Jurkat, Clone E6-1 (cell line): ENCODE measurements around the gene TCF12.

Experiments
- DNase-seq: peaks from one replicate; pipeline ENCODE4 v3.0.0-alpha.2; 2011; ENCODE audit warnings: low read depth, low spot score
- H3K4me3 ChIP-seq: 2 replicates; pipeline ENCODE4 v1.5.1; 2011; ENCODE audit warnings: mild to moderate bottlenecking, low read length, control low read depth, moderate library complexity

Gene TCF12

GRCh38 chr15:57312318-57313133, 394.1 kb downstream of the TCF12 start:
- DNase-seq, result no peak
- H3K4me3 ChIP-seq, result no peak overlapping the region

GRCh38 chr15:57313134-57313483, 394.7 kb downstream of the TCF12 start:
- no peak for DNase-seq
- H3K4me3 ChIP-seq, result no peak overlapping the region

GRCh38 chr15:57314221-57314620, 395.8 kb downstream of the TCF12 start:
- H3K4me3 ChIP-seq, result no peak overlapping the region
- DNase-seq, result no peak

- no peak for DNase-seq
- H3K4me3 ChIP-seq, result no peak overlapping the region
These were observed 398.0 kb downstream of the TCF12 start for GRCh38 chr15:57316451-57316850.

- no peak overlapping the region for H3K4me3 ChIP-seq
- DNase-seq, result no peak
These were observed 400.9 kb downstream of the TCF12 start for GRCh38 chr15:57319226-57319918.

- DNase-seq, result no peak
- no peak overlapping the region for H3K4me3 ChIP-seq
These were observed 401.6 kb downstream of the TCF12 start for GRCh38 chr15:57319919-57320560.

GRCh38 chr15:57320631-57321220, 402.3 kb downstream of the TCF12 start:
- H3K4me3 ChIP-seq, result no peak overlapping the region
- DNase-seq, result no peak

GRCh38 chr15:57321485-57321884, 403.0 kb downstream of the TCF12 start:
- DNase-seq, result no peak
- no peak overlapping the region for H3K4me3 ChIP-seq

- no peak overlapping the region for H3K4me3 ChIP-seq
- DNase-seq, result peak; percentile 97
These were observed 403.6 kb downstream of the TCF12 start for GRCh38 chr15:57321973-57322601.

GRCh38 chr15:57322602-57323250, 404.3 kb downstream of the TCF12 start:
- H3K4me3 ChIP-seq, result peak overlapping the region; percentile 51
- no peak for DNase-seq

- peak overlapping the region; percentile 51 for H3K4me3 ChIP-seq
- peak; percentile 48 for DNase-seq
These were observed 404.9 kb downstream of the TCF12 start for GRCh38 chr15:57323299-57323805.

GRCh38 chr15:57323806-57324589, 405.6 kb downstream of the TCF12 start:
- DNase-seq, result peak; percentile 97
- peak overlapping the region; percentile 51 for H3K4me3 ChIP-seq

- no peak overlapping the region for H3K4me3 ChIP-seq
- DNase-seq, result no peak
These were observed 406.1 kb downstream of the TCF12 start for GRCh38 chr15:57324590-57324890.

- no peak for DNase-seq
- no peak overlapping the region for H3K4me3 ChIP-seq
These were observed 406.7 kb downstream of the TCF12 start for GRCh38 chr15:57324944-57325679.

- no peak for DNase-seq
- H3K4me3 ChIP-seq, result no peak overlapping the region
These were observed 407.8 kb downstream of the TCF12 start for GRCh38 chr15:57326196-57326595.

GRCh38 chr15:57327985-57328471, 409.6 kb downstream of the TCF12 start:
- no peak overlapping the region for H3K4me3 ChIP-seq
- no peak for DNase-seq

- no peak overlapping the region for H3K4me3 ChIP-seq
- DNase-seq, result no peak
These were observed 410.0 kb downstream of the TCF12 start for GRCh38 chr15:57328479-57328878.
